Measurements from ENCODE around the gene SLC6A12. TPM values are rescaled to one million over a fixed set of nuclear protein-coding genes. Genes with fewer than 3 reads are reported as not detected.

The SLC6A12 gene
- total RNA-seq, 1 experiment from 2014 or later = not detected

DNA sequence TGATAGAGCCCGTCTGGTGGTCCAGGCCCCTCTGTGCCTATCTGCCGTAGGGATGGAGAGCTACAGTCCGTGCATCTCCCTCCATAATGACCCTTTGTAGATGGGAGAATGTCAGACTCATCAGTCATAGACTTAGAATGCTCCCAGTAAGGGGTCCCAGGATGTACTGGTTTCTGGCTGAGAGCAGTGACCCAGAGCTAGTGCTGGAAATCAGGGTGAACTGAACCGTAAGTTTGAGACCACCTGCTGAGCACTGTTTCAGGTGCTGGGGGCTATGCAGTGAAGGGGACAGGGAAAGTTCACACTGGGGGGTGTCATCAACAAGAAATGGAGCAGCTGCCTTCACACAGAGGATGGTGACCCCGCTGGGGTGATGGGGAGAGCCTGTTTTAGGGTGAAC is 34.1 kb downstream of the SLC6A12 start:
- no TSS peak for BruUV-seq (replicated peaks)
- Histone ChIP-seq H3K27me3 (ENCODE audit: low read length) (no peaks in the 10 kb centered on the region), H3K27ac (ENCODE audit: low read length) (no peak overlapping the region), H3K4me3 (ENCODE audit: low read length) (no peak overlapping the region), H3F3A (ENCODE audit: low read length, unreplicated experiment) (peaks cover 4% of the 10 kb centered on the region), H3K79me2 (ENCODE audit: low read length) (no peaks in the 10 kb centered on the region), H3K36me3 (ENCODE audit: low read depth, low read length) (no peaks in the 10 kb centered on the region), H3K9ac (ENCODE audit: low read length) (no peak overlapping the region), H3K4me1 (ENCODE audit: insufficient read depth, low read length) (peaks cover 34% of the 10 kb centered on the region), H3K4me2 (ENCODE audit: low read length) (no peak overlapping the region), H4K20me1 (ENCODE audit: low read length) (no peaks in the 10 kb centered on the region), H3K9me2 (replicated peaks; ENCODE audit: low read length) (no peaks in the 10 kb centered on the region), H3K9me3 (ENCODE audit: low read length) (no peaks in the 10 kb centered on the region), H2AFZ (ENCODE audit: low read length) (no peak overlapping the region)
- no peak for DNase-seq
- TF ChIP-seq CTCF (conservative IDR thresholded peaks at IDR 0.05; ENCODE audit: low read depth, low read length) (no peak), EZH2 (IDR thresholded peaks at IDR 0.05; ENCODE audit: low read length, unreplicated experiment) (no peak), EZH2phosphoT487 (IDR thresholded peaks at IDR 0.05; ENCODE audit: borderline replicate concordance, low read length) (no peak)
- no peak for ATAC-seq
- CTCF ChIA-PET = no interaction called here
- POLR2A ChIA-PET (ENCODE audit: unreplicated experiment) = no interaction called here
- intact Hi-C loops (cut with micrococcal nuclease) = no loop called here

DNA sequence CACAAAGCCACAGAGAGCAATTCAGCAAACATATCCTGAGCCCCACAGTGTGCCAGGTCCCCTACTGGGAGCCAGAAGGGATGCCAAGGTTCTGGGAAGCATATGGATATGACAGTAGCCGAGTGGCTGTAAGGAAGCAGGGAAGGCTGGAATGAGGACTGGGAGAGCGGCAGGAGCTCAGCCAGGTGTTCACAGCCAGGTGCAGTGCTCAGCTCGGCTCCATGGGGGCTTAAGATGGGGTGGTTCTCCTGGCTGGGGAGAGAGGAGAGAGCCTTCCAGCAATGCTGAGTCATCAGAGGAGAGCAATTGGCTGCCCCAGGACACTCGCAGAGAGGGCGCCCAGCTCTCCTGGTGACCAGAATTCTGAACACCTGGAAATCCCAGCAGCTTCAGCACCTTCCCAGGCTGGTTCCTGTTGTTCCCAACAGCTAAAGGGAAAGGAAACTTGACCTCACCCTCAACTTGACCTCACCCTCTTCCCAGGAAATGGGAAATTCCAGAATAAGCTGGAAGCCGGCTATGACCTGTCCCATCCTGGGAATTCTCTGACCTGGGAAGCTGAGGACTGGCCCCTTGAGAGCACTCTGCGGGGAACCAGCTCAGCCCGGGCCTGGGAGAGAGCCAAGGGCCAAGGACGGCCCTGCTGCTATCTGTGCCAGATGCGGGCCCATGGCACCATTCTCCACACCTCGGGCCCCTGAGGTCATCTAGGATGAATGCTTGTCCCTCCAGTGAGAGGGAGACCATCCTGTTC is 34.6 kb downstream of the SLC6A12 start:
- DNase-seq = no peak
- Histone ChIP-seq H3K4me3 (ENCODE audit: low read length) (no peak overlapping the region), H3K27ac (ENCODE audit: low read length) (no peak overlapping the region), H2AFZ (ENCODE audit: low read length) (no peak overlapping the region), H3K9me2 (replicated peaks; ENCODE audit: low read length) (no peaks in the 10 kb centered on the region), H3K9me3 (ENCODE audit: low read length) (no peaks in the 10 kb centered on the region), H4K20me1 (ENCODE audit: low read length) (no peaks in the 10 kb centered on the region), H3F3A (ENCODE audit: low read length, unreplicated experiment) (peaks cover 4% of the 10 kb centered on the region), H3K79me2 (ENCODE audit: low read length) (no peaks in the 10 kb centered on the region), H3K4me2 (ENCODE audit: low read length) (no peak overlapping the region), H3K9ac (ENCODE audit: low read length) (no peak overlapping the region), H3K4me1 (ENCODE audit: insufficient read depth, low read length) (peaks cover 34% of the 10 kb centered on the region), H3K36me3 (ENCODE audit: low read depth, low read length) (no peaks in the 10 kb centered on the region), H3K27me3 (ENCODE audit: low read length) (no peaks in the 10 kb centered on the region)
- TF ChIP-seq EZH2 (IDR thresholded peaks at IDR 0.05; ENCODE audit: low read length, unreplicated experiment) (no peak), EZH2phosphoT487 (IDR thresholded peaks at IDR 0.05; ENCODE audit: borderline replicate concordance, low read length) (no peak), CTCF (conservative IDR thresholded peaks at IDR 0.05; ENCODE audit: low read depth, low read length) (no peak)
- intact Hi-C loops (cut with micrococcal nuclease) = no loop called here
- ChIA-PET CTCF (no interaction called here), POLR2A (ENCODE audit: unreplicated experiment) (no interaction called here)
- no peak for ATAC-seq
- BruUV-seq (replicated peaks) = no TSS peak

GRCh38 chr12:178829-179109 is 35.2 kb downstream of the SLC6A12 start:
- no peaks in the 10 kb centered on the region for H3K9me2 ChIP-seq (replicated peaks; ENCODE audit: low read length)
- intact Hi-C loops (cut with micrococcal nuclease) = no loop called here
- no peaks in the 10 kb centered on the region for H3K79me2 ChIP-seq (ENCODE audit: low read length)
- TF ChIP-seq CTCF (conservative IDR thresholded peaks at IDR 0.05; ENCODE audit: low read depth, low read length) (no peak), EZH2phosphoT487 (IDR thresholded peaks at IDR 0.05; ENCODE audit: borderline replicate concordance, low read length) (no peak), EZH2 (IDR thresholded peaks at IDR 0.05; ENCODE audit: low read length, unreplicated experiment) (no peak)
- no peak overlapping the region for H3K4me3 ChIP-seq (ENCODE audit: low read length)
- H3K4me2 ChIP-seq (ENCODE audit: low read length) = no peak overlapping the region
- H2AFZ ChIP-seq (ENCODE audit: low read length) = no peak overlapping the region
- CTCF ChIA-PET = no interaction called here
- H3K27me3 ChIP-seq (ENCODE audit: low read length) = no peaks in the 10 kb centered on the region
- no TSS peak for BruUV-seq (replicated peaks)
- no peaks in the 10 kb centered on the region for H3K36me3 ChIP-seq (ENCODE audit: low read depth, low read length)
- H3F3A ChIP-seq (ENCODE audit: low read length, unreplicated experiment) = peaks cover 4% of the 10 kb centered on the region
- H3K9ac ChIP-seq (ENCODE audit: low read length) = no peak overlapping the region
- POLR2A ChIA-PET (ENCODE audit: unreplicated experiment) = no interaction called here
- H3K9me3 ChIP-seq (ENCODE audit: low read length) = no peaks in the 10 kb centered on the region
- peaks cover 34% of the 10 kb centered on the region for H3K4me1 ChIP-seq (ENCODE audit: insufficient read depth, low read length)
- no peaks in the 10 kb centered on the region for H4K20me1 ChIP-seq (ENCODE audit: low read length)
- DNase-seq = no peak
- H3K27ac ChIP-seq (ENCODE audit: low read length) = no peak overlapping the region
- ATAC-seq = no peak
